Right lobe of liver (tissue), 6 donors: ENCODE results near the gene NUBP2. TPM values are rescaled to one million over a fixed set of nuclear protein-coding genes. Genes with fewer than 3 reads are reported as not detected.

Experiments used
- ATAC-seq, 4 donors: fragments of 200-7000 bp; cut with Tn5 transposase; one replicate each; pipeline ENCODE4 v1.9.1; 2020; ENCODE audit warnings: mild to moderate bottlenecking in 4 of 4, moderate library complexity in 4 of 4
- DNase-seq, 3 donors: peaks; one replicate each; pipeline ENCODE4 v3.0.0-alpha.2; 2020
- H3K27ac ChIP-seq, 3 donors: fragments of 200-600 bp; one replicate each; pipeline ENCODE4 v1.8.0; 2022
- H3K27me3 ChIP-seq, 2 donors: fragments of 200-600 bp; one replicate each; pipeline ENCODE4 v1.8.0; 2022
- H3K36me3 ChIP-seq, 4 donors: fragments of 200-600 bp; sonication (generic) in 1 of 4; one replicate each; pipeline versions ENCODE4 v1.5.1 to v1.8.0; 2017 to 2022; ENCODE audit warnings: control low read depth in 1 of 4
- H3K4me1 ChIP-seq, 4 donors: fragments of 200-600 bp; sonication (generic) in 1 of 4; one replicate each; pipeline versions ENCODE4 v1.5.1 to v1.8.0; 2017 to 2022; ENCODE audit warnings: control low read depth in 1 of 4
- H3K4me3 ChIP-seq, 3 donors: fragments of 200-600 bp; one replicate each; pipeline ENCODE4 v1.8.0; 2022
- H3K9me3 ChIP-seq, 4 donors: fragments of 200-600 bp; sonication (generic) in 1 of 4; one replicate each; pipeline versions ENCODE4 v1.5.1 to v1.8.0; 2017 to 2022; ENCODE audit warnings: control low read depth in 1 of 4
- POLR2A ChIP-seq: fragments of 450-650 bp; IDR thresholded peaks from one replicate; pipeline ENCODE4 v1.6.1; 2017; ENCODE audit warnings: antibody characterized with exemption, mild to moderate bottlenecking
- WGBS: methylation state at CpG from one replicate; pipeline ENCODE4 v1.1.6; 2018; ENCODE audit warnings: low coverage, low lambda C conversion rate; ENCODE audit not compliant: insufficient coverage; ENCODE audit errors: missing lambda C conversion rate; 5-methylcytosine and 5-hydroxymethylcytosine counted together
- intact Hi-C, 2 donors: fragments of 100-400 bp; cut with DNase I; formaldehyde crosslinking; loops; one replicate each; pipeline versions ENCODE4 v1.11.2 to v1.14.1; 2022
- total RNA-seq, 6 experiments: library from RNA; depleted of rRNA in 2 of 6; stranded (reverse); fragments of >200 nt in 2 of 6; fragmentation: NEBNext Ultra II Directional in 3 of 6; extraction: Animal tissue kit (Norgen Biotek cat#: 25700) in 3 of 6; gene quantifications; one replicate each; pipeline versions ENCODE4 v1.1.0 to v1.2.4, GENCODE V29; 2016 to 2023
- TF ChIP-seq, protein P1 (sequence below), 4 donors: fragments of 200-600 bp in 3 of 4; fragments of 450-650 bp in 1 of 4; IDR thresholded peaks; one replicate each; pipeline versions ENCODE4 v1.5.1 to v1.8.0; 2016 to 2022; ENCODE audit warnings: antibody characterized with exemption in 4 of 4, mild to moderate bottlenecking in 2 of 4
- donor health status: DM: no; HTN: yes; CAD: no.
- donor health status: DM: no; HTN: no; CAD: no.
- donor health status: DM: no; HTN: no; CAD: no.
- donor health status: DM: no; HTN: yes; CAD: no.
- donor health status: DM: no; HTN: yes; CAD: no.

NUBP2 gene
- total RNA-seq, 6 experiments from 2014 or later: 21.1 to 90.3 (median 32.6) TPM

DNA sequence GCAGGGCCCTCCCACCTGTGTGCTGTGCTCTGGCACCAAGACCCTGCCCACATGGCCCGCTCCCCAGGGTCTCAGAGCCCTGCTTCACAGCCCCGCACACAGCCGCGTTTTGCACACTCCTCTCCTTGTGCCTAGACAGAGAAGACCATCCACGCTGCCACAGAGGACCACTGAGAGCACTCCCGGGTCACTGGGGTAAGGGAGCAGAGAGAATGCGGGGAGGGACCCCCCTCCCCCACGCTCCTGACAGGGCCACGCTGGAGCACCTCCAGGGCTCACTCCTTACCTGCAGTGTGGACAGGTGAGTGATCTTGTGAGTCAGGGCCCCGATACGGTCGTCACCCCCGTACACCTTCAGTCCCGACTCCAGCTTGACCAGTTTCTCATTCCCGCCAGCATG is 36.9 kb downstream of the NUBP2 start:
- peaks cover 0 to 38% (median 15%) of the 10 kb centered on the region in 4 donors for H3K4me1 ChIP-seq
- no peak overlapping the region for H3K4me3 ChIP-seq
- peaks cover 0 to 62% (median 33%) of the 10 kb centered on the region in 4 donors for H3K36me3 ChIP-seq
- intact Hi-C loops: loop anchor here in 1 of 2 donors (5.0 kb wide), 1 partner anchor 42 kb away; no protein-coding TSS in a partner anchor
- H3K27me3 ChIP-seq: no peaks in the 10 kb centered on the region
- DNase-seq (no peak), ATAC-seq (no peak)
- no peak for TF ChIP-seq POLR2A
- TF ChIP-seq, protein P1, sequence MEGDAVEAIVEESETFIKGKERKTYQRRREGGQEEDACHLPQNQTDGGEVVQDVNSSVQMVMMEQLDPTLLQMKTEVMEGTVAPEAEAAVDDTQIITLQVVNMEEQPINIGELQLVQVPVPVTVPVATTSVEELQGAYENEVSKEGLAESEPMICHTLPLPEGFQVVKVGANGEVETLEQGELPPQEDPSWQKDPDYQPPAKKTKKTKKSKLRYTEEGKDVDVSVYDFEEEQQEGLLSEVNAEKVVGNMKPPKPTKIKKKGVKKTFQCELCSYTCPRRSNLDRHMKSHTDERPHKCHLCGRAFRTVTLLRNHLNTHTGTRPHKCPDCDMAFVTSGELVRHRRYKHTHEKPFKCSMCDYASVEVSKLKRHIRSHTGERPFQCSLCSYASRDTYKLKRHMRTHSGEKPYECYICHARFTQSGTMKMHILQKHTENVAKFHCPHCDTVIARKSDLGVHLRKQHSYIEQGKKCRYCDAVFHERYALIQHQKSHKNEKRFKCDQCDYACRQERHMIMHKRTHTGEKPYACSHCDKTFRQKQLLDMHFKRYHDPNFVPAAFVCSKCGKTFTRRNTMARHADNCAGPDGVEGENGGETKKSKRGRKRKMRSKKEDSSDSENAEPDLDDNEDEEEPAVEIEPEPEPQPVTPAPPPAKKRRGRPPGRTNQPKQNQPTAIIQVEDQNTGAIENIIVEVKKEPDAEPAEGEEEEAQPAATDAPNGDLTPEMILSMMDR (IDR thresholded peaks at IDR 0.05): no peak
- no peak overlapping the region for H3K27ac ChIP-seq
- WGBS: 89% methylated on average over 5 of the region's 15 CpGs
- no peaks in the 10 kb centered on the region for H3K9me3 ChIP-seq

DNA sequence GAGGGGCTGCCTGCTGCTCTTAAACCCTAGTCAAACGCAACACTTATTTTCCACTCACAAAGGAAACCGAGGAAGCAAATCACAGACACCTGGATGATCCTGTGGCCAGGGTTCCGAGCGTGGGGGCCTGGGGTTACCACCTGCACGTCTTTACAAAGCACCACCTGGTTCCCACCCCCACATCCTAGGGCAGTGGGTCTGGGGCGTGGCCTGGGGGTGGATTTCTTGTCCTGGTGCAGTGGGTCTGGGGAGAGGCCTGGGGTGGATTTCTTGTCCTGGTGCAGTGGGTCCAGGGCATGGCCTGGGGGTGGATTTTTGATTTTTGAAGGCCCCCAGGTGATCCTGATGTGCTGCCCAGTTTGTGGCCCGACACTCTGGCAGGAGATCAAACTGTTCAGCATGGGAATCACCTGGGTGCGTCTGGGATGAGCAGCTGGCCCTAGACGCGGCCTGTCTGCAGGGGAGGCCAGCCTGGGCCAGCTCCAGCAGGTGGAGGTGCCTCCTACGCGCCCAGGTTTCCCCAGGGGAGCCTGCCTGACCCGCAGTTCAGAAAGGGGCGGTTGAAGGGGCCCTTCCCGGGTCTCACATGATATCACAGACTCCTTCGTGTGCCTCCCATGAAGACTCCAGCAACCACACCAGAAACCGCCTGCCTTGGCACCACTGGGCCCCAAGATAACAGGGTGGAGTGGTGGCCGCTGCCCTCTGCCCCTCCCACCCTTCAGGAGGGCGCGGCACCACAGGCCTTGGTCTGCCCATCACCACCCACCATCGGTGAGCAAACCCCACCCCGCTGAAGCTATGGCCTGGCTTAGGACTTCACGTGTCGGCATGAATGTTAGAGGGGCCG is 37.6 kb downstream of the NUBP2 start:
- no peak for DNase-seq
- intact Hi-C loops: loop anchor here in 1 of 2 donors (5.0 kb wide), 1 partner anchor 43 kb away; no protein-coding TSS in a partner anchor
- TF ChIP-seq POLR2A: no peak
- TF ChIP-seq, protein P1 (IDR thresholded peaks at IDR 0.05): no peak

DNA sequence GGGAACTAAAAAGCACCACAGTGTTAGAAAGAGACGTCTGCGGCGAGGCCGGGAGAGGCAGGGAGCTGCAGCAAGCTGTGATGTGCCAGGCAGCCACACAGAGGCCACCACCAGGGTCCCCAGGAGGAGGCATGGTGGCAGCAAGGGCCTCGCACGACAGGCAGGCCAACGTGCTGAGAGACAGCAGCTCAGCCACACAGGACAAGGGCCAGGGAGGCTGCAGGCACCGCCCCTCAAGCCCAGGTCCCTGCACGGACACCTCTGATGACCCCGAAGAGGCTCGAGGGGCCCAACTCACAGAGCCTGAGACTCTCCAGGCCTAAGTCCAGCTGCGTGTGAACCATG is 38.2 kb downstream of the NUBP2 start:
- DNase-seq: no peak

More for the DNA sequence above, 37.6 kb downstream of the NUBP2 start:
- no peaks in the 10 kb centered on the region for H3K9me3 ChIP-seq
- WGBS: 76% methylated on average over 4 of the region's 25 CpGs
- peaks cover 0 to 56% (median 31%) of the 10 kb centered on the region in 4 donors for H3K36me3 ChIP-seq
- H3K27me3 ChIP-seq: no peaks in the 10 kb centered on the region
- H3K4me1 ChIP-seq: peaks cover 0 to 38% (median 18%) of the 10 kb centered on the region in 4 donors
- H3K4me3 ChIP-seq: no peak overlapping the region
- H3K27ac ChIP-seq: no peak overlapping the region
- ATAC-seq: no peak

DNA sequence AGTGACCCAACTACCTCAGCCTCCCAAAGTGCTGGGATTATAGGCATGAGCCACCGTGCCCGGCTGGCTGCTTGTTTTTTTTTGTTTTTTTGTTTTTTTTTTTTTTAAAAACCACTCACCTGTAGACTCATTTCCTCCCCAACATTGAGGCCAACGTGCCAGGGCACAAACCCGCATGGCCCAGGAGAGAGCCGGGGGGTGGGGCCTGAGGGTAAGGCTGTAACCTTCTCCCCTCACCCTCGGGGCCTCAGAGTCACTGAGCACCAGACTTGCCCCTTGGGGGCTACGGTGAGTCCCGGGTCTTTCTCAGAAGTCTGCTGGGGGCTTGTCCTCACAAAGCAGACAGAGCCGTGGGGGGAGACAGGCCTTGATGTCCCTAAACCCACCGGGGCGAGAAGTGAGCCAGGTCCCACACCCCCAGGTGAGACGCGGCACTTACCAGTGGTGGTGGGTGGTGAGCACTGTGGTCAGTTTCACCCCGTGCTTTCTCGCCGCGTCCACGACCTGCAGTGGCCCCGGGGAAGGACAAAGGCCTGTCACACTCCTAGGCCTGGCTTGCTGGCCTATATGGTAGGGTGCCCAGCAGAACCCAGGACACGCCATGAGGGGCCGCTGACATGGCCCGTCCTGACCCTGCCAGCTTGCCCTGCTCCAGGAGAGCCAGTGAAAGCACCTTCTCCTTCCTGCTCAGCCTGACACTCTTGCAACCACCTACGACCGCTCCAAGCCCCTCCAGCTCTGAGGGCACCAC is 39.3 kb downstream of the NUBP2 start:
- Histone ChIP-seq H3K4me1 (peaks cover 0 to 33% (median 15%) of the 10 kb centered on the region in 4 donors), H3K4me3 (no peak overlapping the region), H3K9me3 (no peaks in the 10 kb centered on the region), H3K36me3 (peaks cover 0 to 41% (median 22%) of the 10 kb centered on the region in 4 donors), H3K27me3 (no peaks in the 10 kb centered on the region), H3K27ac (no peak overlapping the region)
- ATAC-seq (no peak), DNase-seq (peak in 1 of 3 donors; percentile 43)
- intact Hi-C loops: loop anchor here in 1 of 2 donors (5.0 kb wide), 1 partner anchor 45 kb away; no protein-coding TSS in a partner anchor
- 55% methylated on average over 8 of the region's 24 CpGs for WGBS
- TF ChIP-seq, protein P1 (IDR thresholded peaks at IDR 0.05): no peak
- no peak for TF ChIP-seq POLR2A

More for the DNA sequence above, 38.2 kb downstream of the NUBP2 start:
- Histone ChIP-seq H3K27ac (no peak overlapping the region), H3K36me3 (peaks cover 0 to 52% (median 29%) of the 10 kb centered on the region in 4 donors), H3K4me1 (peaks cover 0 to 40% (median 19%) of the 10 kb centered on the region in 4 donors), H3K27me3 (no peaks in the 10 kb centered on the region), H3K4me3 (no peak overlapping the region), H3K9me3 (no peaks in the 10 kb centered on the region)
- no peak for TF ChIP-seq POLR2A
- TF ChIP-seq, protein P1 (IDR thresholded peaks at IDR 0.05): no peak
- WGBS: 0% methylated on average over 2 of the region's 12 CpGs
- intact Hi-C loops: loop anchor here in 1 of 2 donors (5.0 kb wide), 1 partner anchor 44 kb away; no protein-coding TSS in a partner anchor
- ATAC-seq: no peak
